Endothelial cell of umbilical vein (primary cell): Measurements from ENCODE around the gene STARD13. TPM values are rescaled to one million over a fixed set of nuclear protein-coding genes. Genes with fewer than 3 reads are reported as not detected.

ENCODE experiments used
- BruUV-seq: library from RNA; stranded (reverse); fragments of 400-500 nt; replicated peaks from 2 replicates; lab custom pipeline; 2021; lab: Mats Ljungman, UMichigan
- CTCF ChIA-PET: fragments of 300-600, 350-600 bp; sonication (Branson Sonifier 250); formaldehyde crosslinking; loops from one replicate; lab custom pipeline; 2021; ENCODE audit warnings: antibody characterized with exemption, inconsistent platforms; lab: Charles Lee
- POLR2A ChIA-PET: fragments of 300-600, 350-600 bp; sonication (Branson Sonifier 250); formaldehyde crosslinking; loops from one replicate; lab custom pipeline; 2021; ENCODE audit warnings: antibody characterized with exemption, inconsistent platforms; lab: Charles Lee
- DNase-seq: peaks from one replicate; pipeline ENCODE4 v3.0.0-alpha.2; 2011; ENCODE audit warnings: low read depth, low spot score
- FAIRE-seq: peaks from 2 replicates; lab custom pipeline; 2011; peaks lifted over from hg19 to GRCh38; lab: Jason Lieb, UNC
- H2AFZ ChIP-seq: 2 replicates; pipeline ENCODE4 v1.6.0; 2012; ENCODE audit warnings: low read depth, low read length, control low read depth, inconsistent platforms
- H3K27ac ChIP-seq: 2 replicates; pipeline ENCODE4 v1.5.1; 2011; ENCODE audit warnings: low read depth, mild to moderate bottlenecking, control low read depth, low read length, moderate library complexity; ENCODE audit not compliant: insufficient read depth
- H3K27me3 ChIP-seq, 2 experiments: 2 replicates each; pipeline versions ENCODE4 v1.6.0 to v1.6.1; 2011; ENCODE audit warnings: low read length in 2 of 2, mixed read lengths in 1 of 2; ENCODE audit not compliant: control insufficient read depth in 2 of 2, insufficient read depth in 2 of 2
- H3K36me3 ChIP-seq, 2 experiments: 2 replicates in 1 of 2; 3 replicates in 1 of 2; pipeline ENCODE4 v1.5.1; 2011; ENCODE audit warnings: low read length in 2 of 2, mild to moderate bottlenecking in 1 of 2, moderate library complexity in 1 of 2; ENCODE audit not compliant: control insufficient read depth in 2 of 2, insufficient read depth in 2 of 2; ENCODE audit errors: extremely low read depth in 1 of 2
- H3K4me1 ChIP-seq: 3 replicates; pipeline ENCODE4 v1.5.1; 2011; ENCODE audit warnings: mild to moderate bottlenecking, low read length; ENCODE audit not compliant: control insufficient read depth, insufficient read depth; ENCODE audit errors: extremely low read depth
- H3K4me2 ChIP-seq: 2 replicates; pipeline ENCODE4 v1.6.1; 2011; ENCODE audit warnings: low read length, control low read depth, mixed read lengths; ENCODE audit not compliant: insufficient read depth
- H3K4me3 ChIP-seq, 3 experiments: fragments of 200-600 bp in 1 of 3; sonication (generic), shearing (Covaris generic) in 1 of 3; replicated peaks in 1 of 3; 2 replicates each; pipeline ENCODE4 v1.5.1; 2011 to 2016; ENCODE audit warnings: control low read depth in 3 of 3, low read length in 3 of 3, mild to moderate bottlenecking in 2 of 3, inconsistent platforms in 1 of 3, low read depth in 1 of 3, moderate library complexity in 1 of 3; ENCODE audit not compliant: insufficient read depth in 1 of 3
- H3K79me2 ChIP-seq: 2 replicates; pipeline ENCODE4 v1.6.0; 2012; ENCODE audit warnings: low read length, inconsistent platforms; ENCODE audit not compliant: control insufficient read depth, insufficient read depth
- H3K9ac ChIP-seq: replicated peaks from 2 replicates; pipeline ENCODE3; 2011; ENCODE audit warnings: low read length, control low read depth; ENCODE audit not compliant: insufficient read depth; ENCODE audit errors: extremely low read depth
- H3K9me1 ChIP-seq: replicated peaks from 3 replicates; pipeline ENCODE4 v1.6.0; 2011; ENCODE audit warnings: mild to moderate bottlenecking, low read length; ENCODE audit not compliant: control insufficient read depth, insufficient read depth; ENCODE audit errors: extremely low read depth
- H3K9me3 ChIP-seq: replicated peaks from 2 replicates; pipeline ENCODE4 v1.5.1; 2012; ENCODE audit warnings: low read length, inconsistent platforms; ENCODE audit not compliant: control insufficient read depth, insufficient read depth
- H4K20me1 ChIP-seq: replicated peaks from 2 replicates; pipeline ENCODE3; 2011; ENCODE audit warnings: mild to moderate bottlenecking, low read length; ENCODE audit not compliant: control insufficient read depth, insufficient read depth; ENCODE audit errors: extremely low read depth
- FOS ChIP-seq: IDR thresholded peaks from 2 replicates; pipeline ENCODE4 v1.6.1; 2011; ENCODE audit warnings: mild to moderate bottlenecking, low read length, moderate library complexity, borderline replicate concordance; ENCODE audit not compliant: insufficient read depth
- GATA2 ChIP-seq: IDR thresholded peaks from 2 replicates; pipeline ENCODE4 v1.7.0; 2011; ENCODE audit warnings: low read depth, mild to moderate bottlenecking, moderate library complexity, mixed read lengths, low read length; ENCODE audit not compliant: insufficient read length, insufficient read depth
- JUN ChIP-seq: IDR thresholded peaks from 2 replicates; pipeline ENCODE4 v1.6.1; 2011; ENCODE audit warnings: borderline replicate concordance, low read depth; ENCODE audit not compliant: insufficient read length, insufficient read depth
- POLR2A ChIP-seq: IDR thresholded peaks from 2 replicates; pipeline ENCODE4 v1.6.1; 2012; ENCODE audit warnings: low read depth, mild to moderate bottlenecking, control low read depth, low read length
- POLR2AphosphoS5 ChIP-seq: IDR thresholded peaks from 2 replicates; pipeline ENCODE4 v1.6.1; 2012; ENCODE audit warnings: low read depth, mild to moderate bottlenecking, control low read depth, low read length, moderate library complexity; ENCODE audit not compliant: insufficient read depth
- dilution Hi-C: fragments of 300-500 bp; cut with MboI; formaldehyde crosslinking; loops from one replicate; pipeline ENCODE4 v1.15.0; 2019; ENCODE audit warnings: low sequenced_read_pairs; ENCODE audit not compliant: extremely low pct_ligation_motif_present
- intact Hi-C: fragments of 100-400 bp; cut with micrococcal nuclease; formaldehyde crosslinking; loops from one replicate; pipeline ENCODE4 v1.10.0; 2022
- polyA plus RNA-seq, 4 experiments: library from polyadenylated mRNA; depleted of rRNA in 3 of 4; stranded (reverse) in 3 of 4; unstranded in 1 of 4; fragments of >200 nt; gene quantifications; 2 replicates each; pipeline versions ENCODE4 v1.2.1 to v1.2.3, GENCODE V29; 2011 to 2012; ENCODE audit warnings: missing spikeins in 1 of 4
- total RNA-seq: library from RNA; stranded (reverse); gene quantifications from 2 replicates; pipeline ENCODE4 v1.2.3, GENCODE V29; 2021

The STARD13 gene
- total and polyA plus RNA-seq, 2 donors (not counting 3 experiments of a cell fraction or from before 2014, with no cell fraction given): 11.0 to 47.7 TPM

DNA sequence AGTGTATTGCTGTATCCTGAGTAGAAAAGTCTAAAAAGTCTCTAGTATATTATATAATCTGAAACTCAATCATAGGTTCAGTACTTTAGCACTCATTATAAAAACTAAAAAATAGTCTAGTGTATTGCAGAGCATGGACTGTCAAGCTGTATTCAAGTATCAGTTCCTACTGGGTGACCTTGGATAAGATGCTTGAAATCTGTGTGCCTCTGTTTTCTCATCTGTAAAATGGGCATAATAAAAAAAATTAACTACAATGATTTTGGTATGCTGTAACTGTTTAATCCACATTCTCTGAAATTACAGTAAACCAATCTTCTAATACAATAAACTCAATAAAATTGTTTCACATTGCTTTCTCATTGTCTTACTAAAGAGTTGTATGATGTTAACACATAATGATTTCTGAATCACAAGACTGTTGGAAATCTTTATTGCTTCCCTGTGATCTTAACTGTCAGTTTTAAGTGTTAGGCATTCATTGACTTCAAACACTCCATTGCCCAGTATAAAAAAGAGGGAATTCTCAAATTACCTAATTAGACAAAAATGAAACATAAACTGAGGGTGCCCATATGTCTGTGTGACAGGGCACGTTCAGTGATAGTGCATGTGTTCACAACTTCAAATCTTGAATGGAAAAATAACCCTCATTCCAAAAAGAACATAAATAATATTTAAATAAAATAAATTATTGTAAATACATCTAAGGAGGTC, 2.2 kb downstream of the STARD13 start:
- H3K36me3 ChIP-seq: peaks cover 0 to 6% of the 10 kb centered on the region in 2 experiments
- DNase-seq: peak; percentile 41
- CTCF ChIA-PET: interaction anchor here (0.7 to 4.8 kb wide), 5 partner anchors 10 to 260 kb away, joined by 3 to 38 read pairs (median 3); no protein-coding TSS in a partner anchor
- no peaks in the 10 kb centered on the region for H3K27me3 ChIP-seq
- peaks cover 64% of the 10 kb centered on the region for H3K79me2 ChIP-seq
- no peak for FAIRE-seq
- H3K4me3 ChIP-seq: peak overlapping the region; percentile 27 to 98 (median 88)
- peak overlapping the region; percentile 99 for H3K27ac ChIP-seq
- POLR2A ChIA-PET: no interaction called here
- peaks cover 50% of the 10 kb centered on the region for H3K4me1 ChIP-seq
- no TSS peak for BruUV-seq
- dilution Hi-C loops: no loop called here
- intact Hi-C loops: loop anchor here (2.0 to 10.0 kb wide), 2 partner anchors 21 to 871 kb away; no protein-coding TSS in a partner anchor
- TF ChIP-seq POLR2AphosphoS5 (no peak), POLR2A (no peak), JUN (no peak), FOS (no peak)
- H3K9me1 ChIP-seq: no peaks in the 10 kb centered on the region
- H2AFZ ChIP-seq: no peak overlapping the region
- no peaks in the 10 kb centered on the region for H3K9me3 ChIP-seq
- no peaks in the 10 kb centered on the region for H4K20me1 ChIP-seq
- H3K9ac ChIP-seq: peak overlapping the region; percentile 100
- H3K4me2 ChIP-seq: peak overlapping the region; percentile 81

- peaks cover 57% of the 10 kb centered on the region for H3K4me1 ChIP-seq
- no peaks in the 10 kb centered on the region for H4K20me1 ChIP-seq
- peak overlapping the region; percentile 100 for H3K9ac ChIP-seq
- peak overlapping the region; percentile 81 for H3K4me2 ChIP-seq
- no peaks in the 10 kb centered on the region for H3K9me1 ChIP-seq
- peaks cover 0 to 6% of the 10 kb centered on the region in 2 experiments for H3K36me3 ChIP-seq
- no peak overlapping the region for H2AFZ ChIP-seq
- peak; percentile 35 for FAIRE-seq
- peak overlapping the region; percentile 99 for H3K27ac ChIP-seq
- ChIA-PET POLR2A (no interaction called here), CTCF (interaction anchor here (1.1 to 4.8 kb wide), 4 partner anchors 9 to 261 kb away, joined by 3 to 38 read pairs (median 4); no protein-coding TSS in a partner anchor)
- no peaks in the 10 kb centered on the region for H3K9me3 ChIP-seq
- H3K79me2 ChIP-seq: peaks cover 77% of the 10 kb centered on the region
- intact Hi-C loops: loop anchor here (1.0 to 10.0 kb wide), 3 partner anchors 19 to 873 kb away; no protein-coding TSS in a partner anchor
- BruUV-seq: no TSS peak
- peak overlapping the region in 1 of 3 experiments; percentile 98 for H3K4me3 ChIP-seq
- dilution Hi-C loops: no loop called here
- no peaks in the 10 kb centered on the region for H3K27me3 ChIP-seq
- DNase-seq: peak; percentile 69
- peak; percentile 11 for TF ChIP-seq GATA2
- no peak for TF ChIP-seq POLR2AphosphoS5
- peak; percentile 34 for TF ChIP-seq JUN
- peak; percentile 61 for TF ChIP-seq FOS
Observed at GRCh38 chr13:33281951-33282595, 3.5 kb downstream of the STARD13 start.
